ENCODE results near the gene SFT2D3.

The SFT2D3 gene

GRCh38 chr2:127664895-127665225 lies 36.4 kb upstream of the SFT2D3 start:
- DNase-seq = no peak

- DNase-seq = no peak
Measured at GRCh38 chr2:127665267-127665893, 35.9 kb upstream of the SFT2D3 start.

- no peak for DNase-seq
Measured at GRCh38 chr2:127669056-127669455, 32.2 kb upstream of the SFT2D3 start.

GRCh38 chr2:127670055-127670956 lies 31.0 kb upstream of the SFT2D3 start:
- DNase-seq = no peak

- no peak for DNase-seq
Measured at GRCh38 chr2:127670957-127671290, 30.4 kb upstream of the SFT2D3 start.

GRCh38 chr2:127671557-127672302 lies 29.6 kb upstream of the SFT2D3 start:
- DNase-seq = no peak

- DNase-seq = no peak
Measured at GRCh38 chr2:127672341-127673224, 28.7 kb upstream of the SFT2D3 start.

GRCh38 chr2:127673291-127674069 lies 27.8 kb upstream of the SFT2D3 start:
- no peak for DNase-seq

GRCh38 chr2:127674241-127675209 lies 26.8 kb upstream of the SFT2D3 start:
- DNase-seq = no peak

- no peak for DNase-seq
Measured at GRCh38 chr2:127675331-127676261, 25.7 kb upstream of the SFT2D3 start, which contains the start of gene LIMS2. LIMS2 (minus strand) TSS chr2:127675530; CDS start chr2:127675024, 506 bp downstream.

- no peak for DNase-seq
Measured at GRCh38 chr2:127676906-127677305, 24.4 kb upstream of the SFT2D3 start.

- DNase-seq = no peak
Measured at GRCh38 chr2:127678531-127678930, 22.8 kb upstream of the SFT2D3 start.

- no peak for DNase-seq
Measured at GRCh38 chr2:127678991-127679390, 22.3 kb upstream of the SFT2D3 start.

GRCh38 chr2:127679680-127680361 lies 21.5 kb upstream of the SFT2D3 start:
- no peak for DNase-seq

- no peak for DNase-seq
Measured at GRCh38 chr2:127680706-127681287, 20.5 kb upstream of the SFT2D3 start.

GRCh38 chr2:127681288-127681804 lies 20.0 kb upstream of the SFT2D3 start:
- DNase-seq = no peak

GRCh38 chr2:127681976-127682857 lies 19.1 kb upstream of the SFT2D3 start:
- DNase-seq = no peak

All from femur (tissue), 1 donor.